Stomach (tissue), 9 donors: ENCODE data around the gene SHE. TPM values are rescaled to one million over a fixed set of nuclear protein-coding genes. Genes with fewer than 3 reads are reported as not detected.
A peak's percentile ranks its signal among the peaks of the same experiment; 100 is the strongest.
"Not testable (repeated sequence)": the region's sequence is repeated elsewhere in the genome, so short reads cannot be mapped to it uniquely, and the experiment has no call there.

Experiments used
- DNase-seq, 2 donors: peaks; one replicate each; pipeline versions ENCODE4 v3.0.0 to v3.0.0-alpha.2; 2013 to 2019
- H3K27ac ChIP-seq, 5 donors: fragments of 200-600 bp in 4 of 5; sonication (generic) in 4 of 5; one replicate each; pipeline ENCODE4 v1.5.1; 2013 to 2019; ENCODE audit warnings: mild to moderate bottlenecking in 1 of 5, moderate library complexity in 1 of 5
- H3K27me3 ChIP-seq, 3 donors: fragments of 200-600 bp; sonication (generic); one replicate each; pipeline ENCODE4 v1.5.1; 2017 to 2019; ENCODE audit warnings: mixed run types in 1 of 3
- H3K36me3 ChIP-seq, 4 donors: fragments of 200-600 bp; sonication (generic); 1 replicate in 3 of 4; 2 replicates in 1 of 4; pipeline ENCODE4 v1.5.1; 2016 to 2019
- H3K4me1 ChIP-seq, 4 donors: fragments of 200-600 bp; sonication (generic); one replicate each; pipeline ENCODE4 v1.5.1; 2016 to 2019
- H3K4me3 ChIP-seq, 4 donors: fragments of 200-600 bp; sonication (generic) in 3 of 4; one replicate each; pipeline ENCODE4 v1.5.1; 2016 to 2019; ENCODE audit warnings: mild to moderate bottlenecking in 1 of 4
- H3K9me3 ChIP-seq, 4 donors: fragments of 200-600 bp; sonication (generic); one replicate each; pipeline ENCODE4 v1.5.1; 2016 to 2019
- CTCF ChIP-seq, 7 experiments: fragments of 450-650 bp in 4 of 7; fragments of 200-600 bp in 3 of 7; sonication (generic) in 3 of 7; IDR thresholded peaks; one replicate each; pipeline ENCODE4 v1.5.1; 2016 to 2019; ENCODE audit warnings: antibody characterized with exemption in 7 of 7, control low read depth in 2 of 7, mild to moderate bottlenecking in 1 of 7
- EP300 ChIP-seq: sonication (generic); formaldehyde crosslinking; IDR thresholded peaks from one replicate; pipeline ENCODE4 v1.6.1; 2017; ENCODE audit warnings: antibody characterized with exemption
- POLR2A ChIP-seq, 4 donors: fragments of 450-650 bp; IDR thresholded peaks; one replicate each; pipeline ENCODE4 v1.6.1; 2016; ENCODE audit warnings: antibody characterized with exemption in 4 of 4, control low read depth in 2 of 4, mild to moderate bottlenecking in 1 of 4, moderate library complexity in 1 of 4
- POLR2AphosphoS5 ChIP-seq, 3 donors: sonication (generic); formaldehyde crosslinking; IDR thresholded peaks; one replicate each; pipeline ENCODE4 v1.6.1; 2016; ENCODE audit warnings: antibody characterized with exemption in 3 of 3
- WGBS, 5 donors: extraction: QIAGEN DNeasy Blood & Tissue Kit in 3 of 5; methylation state at CpG; one replicate each; pipeline versions ENCODE4 v1.1.5 to v1.1.7; 2013 to 2018; 5-methylcytosine and 5-hydroxymethylcytosine counted together
- intact Hi-C: fragments of 100-400 bp; cut with DNase I; formaldehyde crosslinking; loops from one replicate; pipeline ENCODE4 v1.15.1; 2023; ENCODE audit warnings: low total_unique reads
- polyA plus RNA-seq, 3 donors: library from polyadenylated mRNA; stranded (reverse); fragments of 200-250 nt; gene quantifications; one replicate each; pipeline ENCODE4 v1.2.3, GENCODE V29; 2013
- total RNA-seq, 5 donors: library from RNA; depleted of rRNA; stranded (reverse); fragments of >200 nt; gene quantifications; one replicate each; pipeline versions ENCODE4 v1.1.0 to v1.2.3, GENCODE V29; 2014 to 2016
- donor health status: healthy with polysubstance abuse.
- donor health status: Bipolar disorder and iron deficiency.
- donor health status: healthy.

SHE gene
- total and polyA plus RNA-seq, 8 donors = 0.87 to 13.8 (median 4.5) TPM

GRCh38 chr1:154488922-154489321 is 13.3 kb downstream of the SHE start:
- 50 to 67% (median 60%) methylated on average over 19 to 20 of the region's 20 CpGs for WGBS, 5 donors
- intact Hi-C loops = loop anchor here (10.0 kb wide), 1 partner anchor 386 kb away; the partner anchor contains the start of gene KCNN3
- Histone ChIP-seq H3K36me3 (peaks cover 0 to 3% (median 0%) of the 10 kb centered on the region in 4 donors), H3K27ac (no peak overlapping the region), H3K27me3 (peaks cover 0 to 11% (median 0%) of the 10 kb centered on the region in 3 donors), H3K9me3 (no peaks in the 10 kb centered on the region), H3K4me1 (peaks cover 0 to 30% (median 18%) of the 10 kb centered on the region in 4 donors), H3K4me3 (no peak overlapping the region)
- DNase-seq = peak in 1 of 2 donors; percentile 15
- no peak for TF ChIP-seq POLR2A (IDR thresholded peaks at IDR 0.05)
- no peak for TF ChIP-seq EP300
- TF ChIP-seq POLR2AphosphoS5 (IDR thresholded peaks at IDR 0.05) = no peak
- TF ChIP-seq CTCF (IDR thresholded peaks at IDR 0.05) = no peak

GRCh38 chr1:154486756-154487155 is 15.5 kb downstream of the SHE start:
- DNase-seq, H3K4me3 ChIP-seq, H3K9me3 ChIP-seq, H3K36me3 ChIP-seq: not testable (repeated sequence)
- H3K4me1 ChIP-seq = peaks cover 0 to 22% (median 16%) of the 10 kb centered on the region in 4 donors
- H3K27ac ChIP-seq = peak overlapping the region in 1 of 5 donors; percentile 36
- 65 to 77% (median 72%) methylated on average over 5 of the region's 5 CpGs for WGBS, 5 donors
- H3K27me3 ChIP-seq = peaks cover 0 to 11% (median 0%) of the 10 kb centered on the region in 3 donors
- intact Hi-C loops = loop anchor here (10.0 kb wide), 1 partner anchor 388 kb away; the partner anchor contains the start of gene KCNN3

- Histone ChIP-seq H3K9me3 (no peaks in the 10 kb centered on the region), H3K4me1 (peaks cover 0 to 22% (median 16%) of the 10 kb centered on the region in 4 donors), H3K27me3 (peaks cover 0 to 4% (median 0%) of the 10 kb centered on the region in 3 donors), H3K27ac (peak overlapping the region in 2 of 5 donors; percentile 22 to 36), H3K36me3 (peaks cover 0 to 6% (median 0%) of the 10 kb centered on the region in 4 donors), H3K4me3 (no peak overlapping the region)
- intact Hi-C loops = loop anchor here (10.0 kb wide), 1 partner anchor 389 kb away; the partner anchor contains the start of gene KCNN3
- WGBS, 5 donors = 57 to 72% (median 66%) methylated on average over 7 of the region's 7 CpGs
- peak in 1 of 2 donors; percentile 9 for DNase-seq
- no peak for TF ChIP-seq CTCF (IDR thresholded peaks at IDR 0.05)
- no peak for TF ChIP-seq POLR2A (IDR thresholded peaks at IDR 0.05)
- TF ChIP-seq POLR2AphosphoS5 (IDR thresholded peaks at IDR 0.05) = no peak
- TF ChIP-seq EP300 = no peak
Measured at GRCh38 chr1:154485910-154486496, 16.2 kb downstream of the SHE start.

- DNase-seq = peak; percentile 9 to 71
- TF ChIP-seq POLR2A (IDR thresholded peaks at IDR 0.05) (no peak), CTCF (IDR thresholded peaks at IDR 0.05) (no peak), POLR2AphosphoS5 (IDR thresholded peaks at IDR 0.05) (no peak), EP300 (no peak)
- WGBS, 5 donors = 71 to 81% (median 77%) methylated on average over 5 of the region's 5 CpGs
- Histone ChIP-seq H3K4me3 (no peak overlapping the region), H3K36me3 (peaks cover 0 to 6% (median 0%) of the 10 kb centered on the region in 4 donors), H3K4me1 (peaks cover 0 to 25% (median 16%) of the 10 kb centered on the region in 4 donors), H3K27ac (peak overlapping the region in 4 of 5 donors; percentile 48 to 56 (median 50)), H3K9me3 (no peaks in the 10 kb centered on the region), H3K27me3 (no peaks in the 10 kb centered on the region)
- intact Hi-C loops = loop anchor here (10.0 kb wide), 1 partner anchor 390 kb away; the partner anchor contains the start of gene KCNN3
Measured at GRCh38 chr1:154485106-154485505, 17.1 kb downstream of the SHE start.
